IPS-15b (cell line): ENCODE data around the gene PLTP.

ENCODE experiments used
- H3K27me3 ChIP-seq: one replicate; pipeline ENCODE4 v1.6.1; 2013; ENCODE audit warnings: low read length; ENCODE audit not compliant: control insufficient read depth, insufficient read depth
- H3K36me3 ChIP-seq: one replicate; pipeline ENCODE4 v1.6.1; 2013; ENCODE audit warnings: low read length; ENCODE audit not compliant: control insufficient read depth, insufficient read depth
- H3K4me1 ChIP-seq: one replicate; pipeline ENCODE4 v1.6.1; 2013; ENCODE audit warnings: mild to moderate bottlenecking, low read length; ENCODE audit not compliant: control insufficient read depth, insufficient read depth
- H3K4me3 ChIP-seq: one replicate; pipeline ENCODE4 v1.5.1; 2013; ENCODE audit warnings: low read depth, low read length
- H3K9ac ChIP-seq: one replicate; pipeline ENCODE4 v1.6.1; 2013; ENCODE audit warnings: low read depth, mild to moderate bottlenecking, low read length
- H3K9me3 ChIP-seq: one replicate; pipeline ENCODE4 v1.6.1; 2013; ENCODE audit warnings: mild to moderate bottlenecking, low read length; ENCODE audit not compliant: control insufficient read depth, insufficient read depth

The PLTP gene

DNA sequence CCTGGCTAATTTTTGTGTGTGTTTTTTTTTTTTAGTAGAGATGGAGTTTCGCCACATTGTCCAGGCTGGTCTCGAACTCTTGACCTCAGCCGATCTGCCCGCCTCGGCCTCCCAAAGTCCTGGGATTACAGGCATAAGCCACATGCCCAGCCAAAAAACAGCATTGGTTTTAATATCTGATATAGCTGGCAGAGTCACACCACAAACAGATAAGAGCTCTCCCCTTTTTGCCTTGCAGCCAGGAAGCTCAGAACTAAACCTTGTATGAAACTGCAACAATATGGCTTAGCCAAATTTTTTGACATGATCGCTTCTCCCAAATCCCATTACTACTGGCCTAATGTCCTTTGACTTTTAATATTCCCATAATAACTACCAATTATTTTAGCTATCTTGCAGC lies 59.6 kb downstream of the PLTP start:
- H3K27me3 ChIP-seq = no peaks in the 10 kb centered on the region
- H3K9me3 ChIP-seq = no peaks in the 10 kb centered on the region
- peaks cover 2% of the 10 kb centered on the region for H3K36me3 ChIP-seq

DNA sequence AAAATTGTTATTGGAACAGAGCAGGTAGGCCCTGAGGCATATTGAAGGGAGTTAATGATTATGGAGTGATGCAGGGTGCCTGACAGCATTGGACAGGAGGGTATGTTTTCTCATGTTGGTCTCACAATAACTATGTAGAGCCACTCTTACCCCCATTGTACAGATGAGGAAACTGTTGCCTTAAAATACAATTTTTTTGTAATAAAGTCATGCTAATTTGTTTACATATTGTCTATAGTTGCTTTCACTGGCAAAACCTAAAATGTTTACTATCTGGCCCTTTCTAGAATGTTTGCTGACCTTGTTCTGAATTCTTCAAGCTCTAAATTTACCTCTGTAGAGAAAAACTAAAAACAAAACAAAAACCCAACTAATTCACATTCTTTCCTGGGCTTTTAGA lies 60.5 kb downstream of the PLTP start:
- Histone ChIP-seq H3K36me3 (peaks cover 4% of the 10 kb centered on the region), H3K9ac (no peak overlapping the region), H3K9me3 (no peaks in the 10 kb centered on the region), H3K27me3 (no peaks in the 10 kb centered on the region), H3K4me1 (peaks cover 17% of the 10 kb centered on the region), H3K4me3 (no peak overlapping the region)

More for the DNA sequence above, 59.6 kb downstream of the PLTP start:
- Histone ChIP-seq H3K4me1 (peaks cover 17% of the 10 kb centered on the region), H3K9ac (no peak overlapping the region), H3K4me3 (no peak overlapping the region)

DNA sequence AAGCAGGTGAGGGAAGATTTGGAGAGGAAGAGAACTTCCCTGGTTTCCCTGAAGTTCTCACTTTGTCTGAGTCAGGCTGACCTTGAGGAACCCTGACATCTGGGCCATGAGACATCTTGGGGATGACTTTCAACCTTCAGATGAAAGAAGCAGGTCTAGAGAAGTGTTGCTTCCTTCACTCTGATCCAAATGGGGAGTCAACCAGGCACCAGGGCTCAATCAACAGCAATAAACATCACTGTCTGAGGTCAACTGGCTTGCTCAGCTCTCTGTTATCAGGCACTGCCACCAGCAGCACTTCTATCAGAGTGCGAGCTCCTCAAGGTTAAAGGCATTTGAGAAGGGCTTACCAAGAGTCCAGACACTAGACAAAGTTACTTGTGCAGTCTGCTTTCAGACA lies 61.0 kb downstream of the PLTP start:
- no peak overlapping the region for H3K9ac ChIP-seq
- H3K27me3 ChIP-seq = no peaks in the 10 kb centered on the region
- no peaks in the 10 kb centered on the region for H3K9me3 ChIP-seq
- H3K4me3 ChIP-seq = no peak overlapping the region
- H3K4me1 ChIP-seq = peaks cover 16% of the 10 kb centered on the region
- H3K36me3 ChIP-seq = peaks cover 4% of the 10 kb centered on the region

DNA sequence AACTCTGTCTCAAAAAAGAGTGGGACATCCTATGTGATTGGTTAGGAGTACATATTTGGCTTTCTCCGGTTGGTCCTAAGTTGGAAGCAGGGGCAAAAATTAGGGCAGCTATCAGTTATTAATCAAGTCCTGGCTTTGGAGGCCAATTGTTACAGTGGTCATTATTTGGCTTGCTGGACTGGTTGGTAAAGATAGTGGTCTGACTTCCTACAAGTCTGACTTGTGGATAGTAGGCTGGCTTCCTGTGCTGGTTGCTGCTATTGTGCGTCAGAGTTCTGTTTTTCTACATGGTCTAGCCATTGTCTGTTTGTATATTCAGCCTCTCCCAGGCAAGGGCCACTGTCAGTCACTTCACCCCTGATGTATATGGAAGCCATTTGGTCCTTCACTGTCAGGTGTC lies 61.7 kb downstream of the PLTP start:
- no peak overlapping the region for H3K9ac ChIP-seq
- peaks cover 8% of the 10 kb centered on the region for H3K36me3 ChIP-seq
- no peaks in the 10 kb centered on the region for H3K27me3 ChIP-seq
- H3K4me1 ChIP-seq = peaks cover 13% of the 10 kb centered on the region
- no peaks in the 10 kb centered on the region for H3K9me3 ChIP-seq
- no peak overlapping the region for H3K4me3 ChIP-seq

DNA sequence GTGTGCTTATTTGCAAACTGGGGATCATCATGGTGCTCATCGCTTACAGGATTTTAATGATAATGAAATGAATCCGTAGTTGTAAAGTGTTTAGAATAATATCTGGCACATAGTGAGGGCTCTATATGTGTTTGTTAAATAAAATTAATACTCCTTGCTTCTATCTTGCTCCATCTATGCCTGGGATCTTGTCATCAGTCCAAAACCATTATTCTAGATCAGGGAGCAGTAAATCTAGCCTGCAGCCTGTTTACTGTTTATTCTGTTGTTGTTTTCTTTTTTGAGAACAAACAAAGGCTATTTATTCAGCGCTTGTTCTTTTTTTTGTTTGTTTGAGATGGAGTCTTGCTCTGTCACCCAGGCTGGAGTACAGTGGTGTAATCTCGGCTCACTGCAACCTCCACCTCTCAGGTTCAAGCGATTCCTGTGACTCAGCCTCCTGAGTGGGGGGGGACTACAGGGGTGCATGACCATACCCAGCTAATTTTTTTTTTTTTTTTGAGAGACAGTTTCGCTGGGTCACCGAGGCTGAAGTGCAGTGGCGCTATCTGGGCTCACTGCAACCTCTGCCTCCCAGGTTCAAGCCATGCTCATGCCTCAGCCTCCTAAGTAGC lies 62.9 kb downstream of the PLTP start:
- peaks cover 10% of the 10 kb centered on the region for H3K4me1 ChIP-seq
- H3K36me3 ChIP-seq = peaks cover 14% of the 10 kb centered on the region
- no peak overlapping the region for H3K9ac ChIP-seq
- H3K4me3 ChIP-seq = no peak overlapping the region
- no peaks in the 10 kb centered on the region for H3K9me3 ChIP-seq
- no peaks in the 10 kb centered on the region for H3K27me3 ChIP-seq
